DOHH2 (cell line): ENCODE measurements around the gene SERHL2.

ENCODE experiments used
- CTCF ChIP-seq: fragments of 200-600 bp; sonication (generic); IDR thresholded peaks from one replicate; pipeline ENCODE4 v1.5.1; 2014; ENCODE audit warnings: antibody characterized with exemption, mild to moderate bottlenecking, low read depth, low read length; ENCODE audit not compliant: poor library complexity, severe bottlenecking
- EZH2phosphoT487 ChIP-seq: fragments of 200-600 bp; sonication (generic); IDR thresholded peaks from 2 replicates; pipeline ENCODE4 v1.6.1; 2017; ENCODE audit warnings: borderline replicate concordance, mild to moderate bottlenecking, antibody characterized with exemption, low read length, moderate library complexity, mixed read lengths

GRCh38 chr22:42623301-42623751 is 69.6 kb downstream of the SERHL2 start:
- TF ChIP-seq CTCF: no peak
- no peak for TF ChIP-seq EZH2phosphoT487
